RWPE2 (cell line): ENCODE data around the gene BHLHE23.

Experiments used
- ATAC-seq: fragments of 200-7000 bp; cut with Tn5 transposase; 3 replicates; pipeline ENCODE4 v1.9.1; 2021; ENCODE audit warnings: low read depth
- DNase-seq: peaks from one replicate; pipeline ENCODE4 v3.0.0-alpha.2; 2020; ENCODE audit warnings: low spot score
- H3K27ac ChIP-seq: fragments of 450-650 bp; 2 replicates; pipeline ENCODE4 v1.5.1; 2017; ENCODE audit warnings: mild to moderate bottlenecking; ENCODE audit not compliant: poor library complexity, severe bottlenecking
- H3K27me3 ChIP-seq: fragments of 250-450 bp; sonication (Bioruptor Pico); 2 replicates; pipeline ENCODE4 v1.5.1; 2021; ENCODE audit warnings: mild to moderate bottlenecking, moderate library complexity; ENCODE audit not compliant: insufficient read depth, poor library complexity, severe bottlenecking
- H3K36me3 ChIP-seq: fragments of 250-450 bp; sonication (Bioruptor Pico); 2 replicates; pipeline ENCODE4 v1.5.1; 2020; ENCODE audit warnings: low read depth, mild to moderate bottlenecking, moderate library complexity
- H3K4me1 ChIP-seq: fragments of 250-450 bp; sonication (Bioruptor Pico); 2 replicates; pipeline ENCODE4 v1.5.1; 2021; ENCODE audit warnings: mild to moderate bottlenecking, moderate library complexity; ENCODE audit not compliant: insufficient read depth, poor library complexity, severe bottlenecking
- H3K4me3 ChIP-seq: fragments of 250-450 bp; sonication (Bioruptor Pico); 2 replicates; pipeline ENCODE4 v1.5.1; 2021; ENCODE audit warnings: mild to moderate bottlenecking, moderate library complexity; ENCODE audit not compliant: severe bottlenecking
- H3K9me3 ChIP-seq: fragments of 250-450 bp; sonication (Bioruptor Pico); 2 replicates; pipeline ENCODE4 v1.5.1; 2021; ENCODE audit warnings: mild to moderate bottlenecking, moderate library complexity; ENCODE audit not compliant: severe bottlenecking
- TF ChIP-seq, protein P1 (sequence below): fragments of 450-650 bp; IDR thresholded peaks from one replicate; pipeline ENCODE4 v1.5.1; 2017; ENCODE audit warnings: mild to moderate bottlenecking, moderate library complexity; ENCODE audit not compliant: poor library complexity, severe bottlenecking

The BHLHE23 gene

DNA sequence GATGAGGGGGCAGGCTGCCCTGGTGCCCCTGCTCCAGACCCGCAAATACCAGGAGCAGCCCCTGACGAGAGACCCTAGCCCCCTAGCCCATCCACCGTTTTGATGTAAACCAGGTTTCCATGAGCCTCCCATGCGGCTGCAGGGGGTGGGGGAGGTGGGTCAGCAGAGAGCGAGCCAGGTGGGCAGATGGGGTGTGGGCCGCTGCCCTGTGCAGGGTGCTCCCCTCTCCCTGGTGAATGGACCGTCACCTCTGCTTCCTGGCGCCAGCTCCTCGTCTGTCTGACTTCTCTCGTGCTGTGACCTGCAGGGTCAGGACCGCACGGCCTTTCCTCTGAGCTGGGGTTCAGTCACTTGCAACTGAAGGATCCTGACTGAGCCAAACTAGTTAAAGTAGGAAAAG, 15.7 kb upstream of the BHLHE23 start:
- Histone ChIP-seq H3K27ac (no peak overlapping the region), H3K4me1 (peaks cover 4% of the 10 kb centered on the region), H3K27me3 (peaks cover 99% of the 10 kb centered on the region), H3K36me3 (no peaks in the 10 kb centered on the region), H3K4me3 (no peak overlapping the region), H3K9me3 (no peaks in the 10 kb centered on the region)
- DNase-seq (peak; percentile 77), ATAC-seq (no peak)
- TF ChIP-seq, protein P1, sequence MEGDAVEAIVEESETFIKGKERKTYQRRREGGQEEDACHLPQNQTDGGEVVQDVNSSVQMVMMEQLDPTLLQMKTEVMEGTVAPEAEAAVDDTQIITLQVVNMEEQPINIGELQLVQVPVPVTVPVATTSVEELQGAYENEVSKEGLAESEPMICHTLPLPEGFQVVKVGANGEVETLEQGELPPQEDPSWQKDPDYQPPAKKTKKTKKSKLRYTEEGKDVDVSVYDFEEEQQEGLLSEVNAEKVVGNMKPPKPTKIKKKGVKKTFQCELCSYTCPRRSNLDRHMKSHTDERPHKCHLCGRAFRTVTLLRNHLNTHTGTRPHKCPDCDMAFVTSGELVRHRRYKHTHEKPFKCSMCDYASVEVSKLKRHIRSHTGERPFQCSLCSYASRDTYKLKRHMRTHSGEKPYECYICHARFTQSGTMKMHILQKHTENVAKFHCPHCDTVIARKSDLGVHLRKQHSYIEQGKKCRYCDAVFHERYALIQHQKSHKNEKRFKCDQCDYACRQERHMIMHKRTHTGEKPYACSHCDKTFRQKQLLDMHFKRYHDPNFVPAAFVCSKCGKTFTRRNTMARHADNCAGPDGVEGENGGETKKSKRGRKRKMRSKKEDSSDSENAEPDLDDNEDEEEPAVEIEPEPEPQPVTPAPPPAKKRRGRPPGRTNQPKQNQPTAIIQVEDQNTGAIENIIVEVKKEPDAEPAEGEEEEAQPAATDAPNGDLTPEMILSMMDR, result no peak

- TF ChIP-seq, protein P1, result no peak
- Histone ChIP-seq H3K9me3 (no peaks in the 10 kb centered on the region), H3K27ac (no peak overlapping the region), H3K27me3 (peaks cover 99% of the 10 kb centered on the region), H3K4me1 (peaks cover 4% of the 10 kb centered on the region), H3K36me3 (no peaks in the 10 kb centered on the region), H3K4me3 (no peak overlapping the region)
- no peak for ATAC-seq
- DNase-seq, result peak; percentile 81
Measured at GRCh38 chr20:63021356-63022321, 14.9 kb upstream of the BHLHE23 start.

- Histone ChIP-seq H3K4me3 (no peak overlapping the region), H3K27ac (no peak overlapping the region), H3K4me1 (peaks cover 4% of the 10 kb centered on the region), H3K36me3 (no peaks in the 10 kb centered on the region), H3K9me3 (no peaks in the 10 kb centered on the region), H3K27me3 (peaks cover 99% of the 10 kb centered on the region)
- TF ChIP-seq, protein P1, result no peak
- peak; percentile 74 for DNase-seq
- ATAC-seq, result no peak
Measured at GRCh38 chr20:63020681-63021080, 13.9 kb upstream of the BHLHE23 start.

- H3K27me3 ChIP-seq, result peaks cover 99% of the 10 kb centered on the region
- ATAC-seq, result peak; percentile 5; the same call in 2 of the 3 replicates
Measured at GRCh38 chr20:63017826-63018411, 11.2 kb upstream of the BHLHE23 start.

More at GRCh38 chr20:63017826-63018411, 11.2 kb upstream of the BHLHE23 start:
- no peak overlapping the region for H3K27ac ChIP-seq
- peaks cover 4% of the 10 kb centered on the region for H3K4me1 ChIP-seq
- H3K9me3 ChIP-seq, result peaks cover 8% of the 10 kb centered on the region
- TF ChIP-seq, protein P1, result no peak
- no peak overlapping the region for H3K4me3 ChIP-seq
- peak; percentile 83 for DNase-seq
- no peaks in the 10 kb centered on the region for H3K36me3 ChIP-seq
